Stimulated activated CD4-positive, alpha-beta T cell treated with anti-CD3 and anti-CD28 coated beads, TNF-alpha, amount 100 ng/mL, for 4 hours (primary cell): Measurements from ENCODE around the gene PARP1.
A peak's percentile ranks its signal among the peaks of the same experiment; 100 is the strongest.
"Not testable (repeated sequence)": the region's sequence is repeated elsewhere in the genome, so short reads cannot be mapped to it uniquely, and the experiment has no call there.

Source experiments
- DNase-seq, 3 experiments: peaks; one replicate each; pipeline ENCODE4 v3.0.0-alpha.2; 2020; ENCODE audit warnings: low read depth in 3 of 3

The PARP1 gene

DNA sequence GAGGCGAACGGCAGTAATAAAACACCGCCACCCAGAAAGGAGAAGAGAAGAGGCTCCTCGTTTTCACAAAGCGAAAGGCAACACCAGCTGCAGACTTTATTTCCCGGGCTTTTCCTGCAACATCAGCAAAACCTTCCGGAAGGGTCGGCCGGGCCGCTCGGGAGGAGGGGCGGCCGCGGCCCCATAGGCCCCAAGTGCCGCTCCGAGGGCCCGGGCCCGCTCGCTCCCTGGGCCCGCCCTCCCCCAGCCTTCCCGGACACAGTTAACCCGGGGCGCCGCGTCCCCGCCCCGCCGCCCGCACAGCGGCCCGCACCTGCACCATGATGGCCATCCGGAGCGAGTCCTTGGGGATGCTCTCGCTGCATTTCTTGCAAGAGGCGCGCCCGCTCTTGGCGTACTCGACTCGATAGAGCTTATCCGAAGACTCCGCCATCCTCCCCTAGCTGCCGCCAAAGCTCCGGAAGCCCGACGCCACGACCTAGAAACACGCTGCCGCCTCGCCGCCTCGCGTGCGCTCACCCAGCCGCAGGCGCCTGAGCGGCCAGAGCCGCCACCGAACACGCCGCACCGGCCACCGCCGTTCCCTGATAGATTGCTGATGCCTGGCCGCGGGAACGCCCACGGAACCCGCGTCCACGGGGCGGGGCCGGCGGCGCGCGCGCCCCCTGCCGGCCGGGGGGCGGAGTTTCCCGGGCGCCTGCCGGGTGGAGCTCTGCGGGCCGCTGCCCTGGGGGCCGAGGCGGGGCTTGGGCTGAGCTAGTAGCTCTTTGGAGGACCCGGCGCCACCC lies at the start of gene PARP1:
TSS of gene PARP1 (minus strand) at position 597 of the 788 bp plus-strand sequence. CDS start at position 433, 164 bp downstream.
- peak; percentile 72 to 79 (median 77) for DNase-seq

- DNase-seq: peak in 2 of 3 experiments; percentile 6 to 12
These were observed 49.4 kb upstream of the PARP1 start for GRCh38 chr1:226457307-226457712.

DNA sequence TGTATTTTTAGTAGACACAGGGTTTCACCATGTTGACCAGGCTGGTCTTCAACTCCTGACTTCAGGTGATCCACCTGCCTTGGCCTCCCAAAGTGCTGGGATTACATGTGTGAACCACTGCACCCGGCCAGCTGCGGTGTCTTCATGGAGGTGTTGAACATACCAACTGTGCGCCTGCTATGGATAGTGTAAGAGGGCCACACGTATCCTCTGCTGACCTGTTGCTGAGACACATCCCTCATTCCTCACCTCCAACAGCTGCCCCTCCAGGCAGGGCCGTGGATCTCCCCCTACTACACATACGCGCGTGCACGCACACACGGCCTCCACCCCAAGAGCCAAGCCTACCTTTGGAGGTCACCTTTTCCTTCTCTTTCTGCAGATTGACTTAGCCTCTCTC lies 48.0 kb upstream of the PARP1 start:
- no peak for DNase-seq

DNA sequence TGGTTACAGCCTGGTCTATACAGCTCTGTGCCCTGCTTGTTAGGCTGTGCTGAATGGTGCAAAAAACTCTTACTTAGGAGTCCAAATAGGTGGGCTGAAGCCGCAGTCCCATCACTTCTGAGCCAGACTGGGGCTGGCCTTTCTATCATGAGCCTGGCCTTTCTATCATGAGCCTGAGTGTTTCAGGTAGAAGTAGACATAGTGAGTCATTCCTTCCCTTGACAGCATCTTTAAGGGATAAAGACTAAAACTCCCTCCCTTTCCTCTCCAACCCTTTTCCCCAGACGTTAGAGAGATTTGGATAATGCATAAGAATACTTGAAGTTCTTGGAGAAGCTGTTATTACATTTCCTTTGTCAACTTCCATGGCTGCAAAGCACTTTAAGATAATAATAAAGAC lies 46.5 kb upstream of the PARP1 start:
- no peak for DNase-seq

DNA sequence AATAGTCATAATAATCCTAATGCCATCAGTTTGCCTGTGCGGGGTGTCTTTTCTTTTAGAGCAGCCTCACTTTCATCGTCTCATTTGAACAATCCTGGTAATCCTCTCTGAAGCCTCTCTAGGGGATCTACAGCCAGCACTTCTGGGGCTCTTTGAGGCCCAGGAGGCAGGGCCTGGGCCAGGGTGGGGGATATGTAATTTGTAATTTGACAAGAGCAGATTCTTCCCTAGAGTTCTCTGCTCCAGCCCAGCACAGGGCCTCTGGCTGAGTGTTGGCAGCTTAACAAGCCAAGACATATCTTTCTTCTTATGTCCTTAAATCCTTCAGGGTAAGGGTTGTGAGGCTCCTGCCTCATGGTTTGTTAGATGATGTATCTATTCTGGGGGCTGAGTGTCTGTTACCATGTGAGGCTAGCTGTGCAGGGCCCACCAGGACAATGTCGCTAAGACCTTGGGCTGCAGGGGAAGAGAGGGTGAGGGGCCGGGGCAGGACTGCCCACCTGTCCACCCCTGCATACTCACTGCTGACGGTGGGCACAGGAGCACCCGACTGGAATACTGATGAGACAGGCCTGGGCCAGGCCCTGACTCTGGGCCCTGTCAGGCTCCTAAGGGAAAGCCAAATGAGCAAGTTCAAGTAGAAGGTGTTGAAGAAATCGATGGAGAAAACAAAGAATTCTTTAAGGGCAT lies 45.3 kb upstream of the PARP1 start:
- DNase-seq: no peak

- DNase-seq: no peak
These were observed 42.8 kb upstream of the PARP1 start for GRCh38 chr1:226450688-226451087.

GRCh38 chr1:226449823-226450222 lies 41.9 kb upstream of the PARP1 start:
- no peak for DNase-seq

GRCh38 chr1:226447932-226448665 lies 40.2 kb upstream of the PARP1 start:
- no peak for DNase-seq

- no peak for DNase-seq
These were observed 38.2 kb upstream of the PARP1 start for GRCh38 chr1:226446094-226446493.

DNA sequence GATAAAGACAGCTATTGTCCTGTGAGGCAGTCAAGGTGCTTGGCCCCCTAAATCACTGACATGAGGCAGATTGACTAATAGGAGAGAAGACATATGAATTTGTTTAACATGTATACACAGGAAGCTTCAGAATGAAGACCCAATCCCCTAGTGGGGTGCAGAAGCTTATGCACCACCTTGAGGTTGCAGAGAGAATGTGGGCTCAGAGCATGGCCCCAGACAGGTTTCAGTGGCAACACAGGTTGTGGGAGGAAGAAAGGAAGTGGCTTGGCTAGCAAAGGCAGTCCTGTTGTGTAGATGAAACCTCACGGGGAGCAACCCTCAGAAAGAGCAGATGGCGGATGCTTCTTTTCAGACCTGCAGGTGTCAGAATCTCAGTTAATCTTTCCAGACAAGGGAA lies 37.0 kb upstream of the PARP1 start:
- peak in 2 of 3 experiments; percentile 5 to 23 for DNase-seq

- DNase-seq: no peak
These were observed 35.5 kb upstream of the PARP1 start for GRCh38 chr1:226443439-226443838.

GRCh38 chr1:226443033-226443432 lies 35.1 kb upstream of the PARP1 start:
- DNase-seq: no peak

DNA sequence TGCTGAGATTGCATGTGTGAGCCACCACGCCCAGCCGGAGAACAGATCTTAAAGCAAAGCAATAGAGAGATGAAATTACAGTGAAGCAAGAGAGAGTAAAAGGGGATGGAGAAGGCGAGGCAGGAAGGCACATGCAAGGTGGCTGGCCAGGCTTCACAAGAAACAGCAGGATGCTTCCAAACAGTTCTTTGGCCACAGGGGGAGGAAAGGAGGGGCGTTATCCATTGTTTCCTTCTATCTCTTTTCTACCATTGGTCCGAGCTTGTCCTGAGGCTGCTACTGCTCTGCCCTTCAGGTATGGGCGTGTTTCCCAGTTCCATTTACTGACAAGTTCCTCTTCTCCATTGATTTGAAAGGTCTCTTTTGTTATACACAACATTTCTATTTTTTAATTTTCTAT lies 33.7 kb upstream of the PARP1 start:
- DNase-seq: no peak

- DNase-seq: no peak
These were observed 32.6 kb upstream of the PARP1 start for GRCh38 chr1:226440512-226440911.

- no peak for DNase-seq
These were observed 30.1 kb upstream of the PARP1 start for GRCh38 chr1:226438007-226438406.

DNA sequence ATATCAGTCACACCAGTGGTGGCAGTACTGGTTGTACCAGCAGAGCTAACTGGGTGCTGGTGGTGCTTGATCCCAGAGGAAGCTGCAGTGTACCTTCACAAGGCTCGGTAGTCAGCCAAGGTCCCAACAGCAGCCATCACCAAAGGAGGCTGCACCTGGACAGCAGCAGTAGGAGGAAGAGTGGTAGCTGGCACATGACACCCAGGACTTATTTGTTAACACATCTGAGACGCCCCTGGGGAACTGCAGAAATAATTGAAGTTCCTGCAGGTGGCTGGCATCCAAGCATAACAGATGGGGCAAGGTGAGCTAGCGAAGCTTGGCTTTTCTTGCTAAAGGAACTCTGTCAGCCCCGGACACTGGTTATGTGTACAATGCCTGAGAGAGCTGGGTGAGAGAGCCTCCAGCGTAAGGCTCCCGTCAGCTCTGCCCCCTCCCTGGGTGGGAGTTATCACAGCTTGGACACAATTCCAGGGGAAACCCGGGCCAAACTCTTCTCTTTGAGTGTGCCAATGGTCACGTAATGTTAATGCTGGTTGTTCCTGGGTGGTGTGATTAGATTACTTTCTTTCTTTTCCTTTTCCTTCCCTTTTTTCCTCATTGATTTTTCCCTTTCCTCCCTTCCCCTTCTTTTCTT lies 29.1 kb upstream of the PARP1 start:
- no peak for DNase-seq

DNA sequence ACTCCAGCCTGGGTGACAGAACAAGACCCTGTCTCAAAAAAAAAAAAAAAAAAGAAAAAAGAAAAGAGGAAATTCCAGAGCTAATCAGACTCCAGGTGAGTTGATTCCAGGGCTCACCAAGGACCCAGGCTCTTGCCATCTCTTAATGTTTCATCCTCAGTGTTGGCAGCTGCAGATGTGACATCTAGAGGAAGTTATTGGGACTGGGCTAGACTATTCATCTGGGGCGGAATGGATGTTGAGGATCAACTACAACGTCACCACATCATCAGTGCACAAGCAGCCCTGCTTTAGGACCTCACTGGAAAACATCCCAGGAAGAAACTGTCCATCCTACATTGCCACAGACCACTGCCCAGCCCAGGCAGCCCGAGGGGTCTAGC lies 28.6 kb upstream of the PARP1 start:
- DNase-seq: no peak

GRCh38 chr1:226433341-226433720 lies 25.4 kb upstream of the PARP1 start:
- DNase-seq: no peak

DNA sequence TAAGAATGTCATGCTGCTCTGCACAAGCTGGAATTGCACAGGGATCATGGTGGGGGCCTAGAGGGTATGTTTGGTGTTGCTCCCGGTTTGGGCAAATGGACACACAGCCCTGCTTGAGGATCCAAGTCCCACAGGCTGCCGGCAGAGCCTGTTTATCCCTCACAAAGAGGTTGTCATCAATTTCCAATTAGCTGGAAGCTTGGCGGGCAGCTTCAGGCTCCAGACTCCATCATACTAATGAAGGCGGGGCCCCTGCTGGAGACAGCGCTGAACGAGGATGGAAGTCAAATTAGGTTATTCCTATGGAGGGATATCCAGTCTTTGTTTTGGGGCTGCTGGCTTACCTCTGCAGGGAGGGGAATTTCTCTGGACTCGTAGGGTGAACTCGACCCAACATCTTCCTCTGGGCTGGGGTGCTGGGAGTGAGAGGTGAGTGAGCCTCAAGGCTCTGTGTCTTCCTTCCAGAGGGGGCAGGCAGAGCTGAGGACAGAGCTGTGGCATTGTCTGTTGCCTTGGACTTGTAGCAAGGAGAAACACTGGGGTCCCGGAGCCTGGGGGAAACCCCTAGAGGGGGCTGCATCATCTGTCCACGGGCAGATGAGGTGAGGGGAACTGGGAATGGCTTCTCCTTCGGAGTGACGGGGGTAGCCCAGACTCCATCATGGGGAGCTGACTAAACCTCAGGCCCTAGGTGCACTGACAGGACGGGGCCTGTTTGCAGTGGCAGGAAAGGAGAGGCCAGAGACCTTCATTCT lies 24.9 kb upstream of the PARP1 start:
- DNase-seq: no peak

DNA sequence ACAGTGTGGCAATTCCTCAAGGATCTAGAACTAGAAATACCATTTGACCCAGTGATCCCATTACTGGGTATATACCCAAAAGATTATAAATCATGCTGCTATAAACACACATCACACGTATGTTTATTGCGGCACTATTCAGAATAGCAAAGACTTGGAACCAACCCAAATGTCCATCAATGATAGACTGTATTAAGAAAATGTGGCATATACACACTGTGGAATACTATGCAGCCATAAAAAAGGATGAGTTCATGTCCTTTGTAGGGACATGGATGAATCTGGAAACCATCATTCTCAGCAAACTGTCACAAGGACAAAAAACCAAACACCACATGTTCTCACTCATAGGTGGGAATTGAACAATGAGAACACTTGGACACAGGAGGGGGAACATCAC lies 24.0 kb upstream of the PARP1 start:
- not testable (repeated sequence) for DNase-seq
